BJ (cell line): ENCODE data around the gene AQP12B. TPM values are rescaled to one million over a fixed set of nuclear protein-coding genes. Genes with fewer than 3 reads are reported as not detected.

Experiments
- CTCF ChIA-PET: fragments of 350-600 bp; formaldehyde crosslinking; extraction: SDS; loops from one replicate; lab custom pipeline; 2021; ENCODE audit warnings: antibody characterized with exemption, inconsistent platforms; lab: Yijun Ruan, JAX
- POLR2A ChIA-PET: fragments of 300-600 bp; sonication (Branson Sonifier 250); formaldehyde crosslinking; extraction: SDS; loops from one replicate; lab custom pipeline; 2021; ENCODE audit warnings: antibody characterized with exemption; lab: Charles Lee
- DNase-seq: peaks from one replicate; pipeline ENCODE4 v3.0.0-alpha.2; 2011; ENCODE audit warnings: low read depth
- H3K27me3 ChIP-seq: 2 replicates; pipeline ENCODE4 v1.6.0; 2011; ENCODE audit warnings: low read length; ENCODE audit not compliant: control insufficient read depth, insufficient read depth
- H3K36me3 ChIP-seq: 2 replicates; pipeline ENCODE4 v1.5.1; 2011; ENCODE audit warnings: low read length; ENCODE audit not compliant: control insufficient read depth, insufficient read depth
- H3K4me3 ChIP-seq: 2 replicates; pipeline ENCODE4 v1.5.1; 2011; ENCODE audit warnings: low read depth, mild to moderate bottlenecking, control low read depth, low read length
- CTCF ChIP-seq: IDR thresholded peaks from 2 replicates; pipeline ENCODE4 v1.5.1; 2011; ENCODE audit warnings: low read depth, mild to moderate bottlenecking, control low read depth, inconsistent platforms, low read length, moderate library complexity; ENCODE audit not compliant: insufficient read depth
- polyA plus RNA-seq: library from polyadenylated mRNA; depleted of rRNA; stranded (reverse); fragments of >200 nt; gene quantifications from 2 replicates; pipeline ENCODE4 v1.2.3, GENCODE V29; 2011

The AQP12B gene
- polyA plus RNA-seq, 1 experiment, result not detected

DNA sequence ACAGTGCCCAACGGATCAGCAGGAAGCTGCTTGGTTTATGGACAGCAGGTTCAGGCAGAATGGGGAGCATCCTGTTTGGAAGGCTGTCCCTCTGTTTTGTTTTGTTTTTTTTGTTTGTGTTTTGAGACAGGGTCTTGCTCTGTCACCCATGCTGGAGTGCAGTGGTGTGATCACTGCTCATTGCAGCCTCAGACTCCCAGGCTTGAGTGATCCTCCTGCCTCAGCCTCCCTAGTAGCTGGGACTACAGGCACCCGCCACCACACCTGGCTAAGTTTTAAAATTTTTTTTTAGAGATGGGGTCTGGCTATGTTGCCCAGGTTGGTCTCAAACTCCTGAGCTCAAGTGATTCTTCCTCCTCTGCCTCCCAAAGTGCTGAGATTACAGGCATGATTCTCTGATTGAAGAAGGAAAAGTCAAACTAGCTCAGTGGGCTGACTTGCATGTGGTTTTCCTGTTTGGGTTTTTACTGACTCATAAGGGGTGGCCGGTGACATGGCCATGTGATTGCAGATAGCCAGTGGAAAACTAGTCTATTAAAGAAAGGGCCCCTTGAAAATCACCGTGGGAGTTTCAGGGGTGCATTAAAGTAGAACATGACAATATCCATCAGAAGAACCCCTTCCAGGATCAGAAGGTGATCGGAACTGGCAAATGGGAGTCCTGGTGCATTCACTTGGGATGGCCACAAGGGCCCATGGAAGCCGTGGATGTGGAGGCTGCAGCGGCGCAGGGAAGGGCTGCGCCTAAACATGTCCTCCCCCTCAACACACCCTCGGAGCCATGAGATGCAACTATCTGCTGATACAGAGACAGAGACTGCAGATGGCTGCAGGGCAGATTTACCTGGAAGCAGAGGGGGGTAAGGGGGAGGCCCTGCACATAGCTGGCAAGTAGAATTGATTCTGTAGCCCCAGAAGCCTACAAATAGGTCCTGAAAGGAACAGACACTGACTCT, 26.5 kb downstream of the AQP12B start:
- DNase-seq, result no peak
- no peaks in the 10 kb centered on the region for H3K36me3 ChIP-seq
- ChIA-PET POLR2A (no interaction called here), CTCF (interaction anchor here (0.6 to 1.6 kb wide), 2 partner anchors 15 to 18 kb away, joined by 3 to 5 read pairs; no protein-coding TSS in a partner anchor)
- peaks cover 9% of the 10 kb centered on the region for H3K27me3 ChIP-seq
- no peak overlapping the region for H3K4me3 ChIP-seq
- TF ChIP-seq CTCF, result no peak

GRCh38 chr2:240651185-240651584, 31.5 kb downstream of the AQP12B start:
- Histone ChIP-seq H3K36me3 (no peaks in the 10 kb centered on the region), H3K4me3 (no peak overlapping the region), H3K27me3 (peaks cover 25% of the 10 kb centered on the region)
- TF ChIP-seq CTCF, result no peak
- ChIA-PET POLR2A (no interaction called here), CTCF (no interaction called here)
- no peak for DNase-seq

GRCh38 chr2:240650254-240650965, 32.3 kb downstream of the AQP12B start:
- Histone ChIP-seq H3K27me3 (peaks cover 25% of the 10 kb centered on the region), H3K4me3 (no peak overlapping the region), H3K36me3 (no peaks in the 10 kb centered on the region)
- ChIA-PET POLR2A (no interaction called here), CTCF (no interaction called here)
- no peak for DNase-seq
- no peak for TF ChIP-seq CTCF

- H3K36me3 ChIP-seq, result no peaks in the 10 kb centered on the region
- DNase-seq, result no peak
- ChIA-PET CTCF (interaction anchor here (0.9 kb wide), 2 partner anchors 8 to 9 kb away, joined by 3 read pairs; no protein-coding TSS in a partner anchor), POLR2A (interaction anchor here (0.6 kb wide), 1 partner anchor 25 kb away, joined by 13 read pairs; no protein-coding TSS in a partner anchor)
- TF ChIP-seq CTCF, result no peak
- H3K4me3 ChIP-seq, result no peak overlapping the region
- H3K27me3 ChIP-seq, result peaks cover 23% of the 10 kb centered on the region
Observed at GRCh38 chr2:240649331-240649730, 33.4 kb downstream of the AQP12B start.
